ENCODE results near the gene WBP11. TPM values are rescaled to one million over a fixed set of nuclear protein-coding genes. Genes with fewer than 3 reads are reported as not detected.

The WBP11 gene
- total and polyA plus RNA-seq, 2 of the 13 experiments (the other 11 are each of a cell fraction or from before 2014, with no cell fraction given), result 7.6 to 31.0 TPM

GRCh38 chr12:14741153-14741552 is 62.1 kb downstream of the WBP11 start (continued):
- peak; percentile 88 for TF ChIP-seq HNF4A (CRISPR knock-in tag; IDR thresholded peaks at IDR 0.05)
- no peak for TF ChIP-seq CCDC6 (CRISPR knock-in tag; IDR thresholded peaks at IDR 0.05)
- peak; percentile 96 for TF ChIP-seq SALL1 (CRISPR knock-in tag; IDR thresholded peaks at IDR 0.05)
- TF ChIP-seq ZSCAN9 (CRISPR knock-in tag; IDR thresholded peaks at IDR 0.05; ENCODE audit: borderline replicate concordance), result 0 out of 2 replicates have a peak, but pooled peaks have one; percentile 28
- TF ChIP-seq NCOA5 (CRISPR knock-in tag; IDR thresholded peaks at IDR 0.05), result no peak
- peak; percentile 50; the same call in 1 of the 2 replicates for TF ChIP-seq MLX (CRISPR knock-in tag; IDR thresholded peaks at IDR 0.05)
- TF ChIP-seq ZBTB33 (CRISPR knock-in tag; IDR thresholded peaks at IDR 0.05), result no peak
- peak; percentile 35; the same call in 1 of the 2 replicates for TF ChIP-seq NR2F6 (IDR thresholded peaks at IDR 0.05)
- TF ChIP-seq NR2F6 (CRISPR knock-in tag; IDR thresholded peaks at IDR 0.05), result peak; percentile 47; the same call in 1 of the 2 replicates
- TF ChIP-seq POGZ (CRISPR knock-in tag; IDR thresholded peaks at IDR 0.05), result peak; percentile 78; the same call in 1 of the 2 replicates
- peak; percentile 53 for TF ChIP-seq SAP130 (CRISPR knock-in tag; IDR thresholded peaks at IDR 0.05; ENCODE audit: low read depth)
- no peak for TF ChIP-seq ZNF350 (CRISPR knock-in tag; IDR thresholded peaks at IDR 0.05; ENCODE audit: borderline replicate concordance, low read depth)
- TF ChIP-seq LCORL (IDR thresholded peaks at IDR 0.05), result no peak
- no peak for TF ChIP-seq LCORL (CRISPR knock-in tag; IDR thresholded peaks at IDR 0.05)
- peak; percentile 56; the same call in 1 of the 2 replicates for TF ChIP-seq DPF2 (CRISPR knock-in tag; IDR thresholded peaks at IDR 0.05; ENCODE audit: borderline replicate concordance, low read depth)
- TF ChIP-seq BHLHE40 (IDR thresholded peaks at IDR 0.05; ENCODE audit: low read length), result peak; percentile 30; the same call in 1 of the 2 replicates
- TF ChIP-seq ZNF331 (CRISPR knock-in tag; IDR thresholded peaks at IDR 0.05), result peak; percentile 55; the same call in 1 of the 2 replicates
- TF ChIP-seq ZNF563 (CRISPR knock-in tag; IDR thresholded peaks at IDR 0.05), result no peak
- TF ChIP-seq ZGPAT (CRISPR knock-in tag; IDR thresholded peaks at IDR 0.05), result peak; percentile 26; the same call in 1 of the 2 replicates
- TF ChIP-seq IRX3 (CRISPR knock-in tag; IDR thresholded peaks at IDR 0.05; ENCODE audit: borderline replicate concordance, low read depth), result no peak
- TF ChIP-seq CHD4 (IDR thresholded peaks at IDR 0.05; ENCODE audit: borderline replicate concordance, low read length), result no peak
- TF ChIP-seq STAT6 (CRISPR knock-in tag; IDR thresholded peaks at IDR 0.05; ENCODE audit: borderline replicate concordance), result 0 out of 2 replicates have a peak, but pooled peaks have one; percentile 39
- TF ChIP-seq DZIP1 (CRISPR knock-in tag; IDR thresholded peaks at IDR 0.05), result no peak
- peak; percentile 60 for TF ChIP-seq KDM6A (CRISPR knock-in tag; IDR thresholded peaks at IDR 0.05; ENCODE audit: low read depth)
